A673 (cell line): ENCODE results near the gene THAP4. TPM values are rescaled to one million over a fixed set of nuclear protein-coding genes. Genes with fewer than 3 reads are reported as not detected.

Source experiments
- BruUV-seq: library from RNA; stranded (reverse); fragments of 400-500 nt; replicated peaks from 2 replicates; lab custom pipeline; 2021; lab: Mats Ljungman, UMichigan
- CTCF ChIA-PET: fragments of 300-600 bp; sonication (Branson Sonifier 250); formaldehyde crosslinking; loops from one replicate; lab custom pipeline; 2022; ENCODE audit warnings: antibody characterized with exemption; lab: Charles Lee
- POLR2A ChIA-PET: fragments of 300-600 bp; sonication (Branson Sonifier 250); formaldehyde crosslinking; loops from one replicate; lab custom pipeline; 2022; ENCODE audit warnings: antibody characterized with exemption; ENCODE audit not compliant: low non-redundant PET; lab: Charles Lee
- DNase-seq: peaks from one replicate; pipeline ENCODE4 v3.0.0-alpha.2; 2015; ENCODE audit warnings: low spot score
- H3K27ac ChIP-seq: fragments of 200-600 bp; sonication (generic); 2 replicates; pipeline ENCODE4 v1.5.1; 2016; ENCODE audit warnings: mixed run types, low read depth, mild to moderate bottlenecking, mixed read lengths, antibody characterized with exemption, low read length; ENCODE audit not compliant: poor library complexity, severe bottlenecking
- H3K27me3 ChIP-seq: fragments of 200-600 bp; sonication (generic); replicated peaks from 2 replicates; pipeline ENCODE4 v1.6.1; 2017; ENCODE audit warnings: mixed run types, low read depth, mild to moderate bottlenecking, mixed read lengths, antibody characterized with exemption, low read length; ENCODE audit not compliant: insufficient read depth, poor library complexity
- H3K36me3 ChIP-seq: fragments of 200-600 bp; sonication (generic); 2 replicates; pipeline ENCODE4 v1.6.1; 2016; ENCODE audit warnings: mixed run types, mild to moderate bottlenecking, mixed read lengths, antibody characterized with exemption, low read length; ENCODE audit not compliant: insufficient read depth, poor library complexity, severe bottlenecking
- H3K4me1 ChIP-seq: fragments of 200-600 bp; sonication (generic); 2 replicates; pipeline ENCODE4 v1.6.1; 2017; ENCODE audit warnings: mixed run types, mild to moderate bottlenecking, mixed read lengths, antibody characterized with exemption, low read length; ENCODE audit not compliant: insufficient read depth, poor library complexity, severe bottlenecking
- H3K4me3 ChIP-seq: fragments of 200-600 bp; sonication (generic); 2 replicates; pipeline ENCODE4 v1.5.1; 2016; ENCODE audit warnings: low read depth, mixed run types, mild to moderate bottlenecking, mixed read lengths, low read length; ENCODE audit not compliant: poor library complexity, severe bottlenecking
- H3K9me3 ChIP-seq: fragments of 200-600 bp; sonication (generic); 2 replicates; pipeline ENCODE4 v1.6.1; 2016; ENCODE audit warnings: mixed run types, low read depth, mild to moderate bottlenecking, mixed read lengths, antibody characterized with exemption, low read length; ENCODE audit not compliant: poor library complexity, severe bottlenecking
- EZH2 ChIP-seq: fragments of 200-600 bp; sonication (generic); IDR thresholded peaks from 2 replicates; pipeline ENCODE4 v1.6.1; 2017; ENCODE audit warnings: borderline replicate concordance, low read depth, mild to moderate bottlenecking, mixed read lengths, antibody characterized with exemption, low read length; ENCODE audit not compliant: poor library complexity, severe bottlenecking
- intact Hi-C: fragments of 100-400 bp; cut with micrococcal nuclease; formaldehyde crosslinking; loops from one replicate; pipeline ENCODE4 v1.10.0; 2022; ENCODE audit not compliant: unreplicated experiment
- total RNA-seq: library from RNA; stranded (reverse); gene quantifications from 2 replicates; pipeline ENCODE4 v1.2.3, GENCODE V29; 2021
- TF ChIP-seq, protein P1 (sequence below): fragments of 300-800, 200-600 bp; sonication (generic); conservative IDR thresholded peaks from 2 replicates; pipeline ENCODE4 v1.5.1; 2017; ENCODE audit warnings: low read depth, mild to moderate bottlenecking, antibody characterized with exemption, low read length, moderate library complexity, mixed read lengths

Gene THAP4
- total RNA-seq, 1 experiment from 2014 or later: 82.0 TPM

DNA sequence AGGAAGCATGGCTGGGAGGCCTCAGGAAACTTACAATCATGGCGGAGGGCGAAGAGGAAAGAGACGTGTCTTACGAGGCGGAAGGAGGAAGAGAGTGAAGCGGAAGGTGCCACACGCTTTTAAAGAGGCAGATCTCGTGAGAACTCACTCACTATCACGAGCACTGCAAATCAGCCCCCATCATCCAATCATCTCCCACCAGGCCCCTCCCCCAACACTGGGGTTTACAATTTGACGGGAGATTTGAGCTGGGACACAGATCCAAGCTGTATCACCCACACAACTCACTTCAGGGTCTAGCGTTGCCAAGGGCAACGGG, 83.5 kb downstream of the THAP4 start:
- intact Hi-C loops: no loop called here
- DNase-seq: no peak
- no peaks in the 10 kb centered on the region for H3K27me3 ChIP-seq
- ChIA-PET POLR2A (no interaction called here), CTCF (no interaction called here)
- H3K27ac ChIP-seq: no peak overlapping the region
- no TSS peak for BruUV-seq
- no peak overlapping the region for H3K4me3 ChIP-seq
- H3K36me3 ChIP-seq: no peaks in the 10 kb centered on the region
- no peak for TF ChIP-seq EZH2
- TF ChIP-seq, protein P1, sequence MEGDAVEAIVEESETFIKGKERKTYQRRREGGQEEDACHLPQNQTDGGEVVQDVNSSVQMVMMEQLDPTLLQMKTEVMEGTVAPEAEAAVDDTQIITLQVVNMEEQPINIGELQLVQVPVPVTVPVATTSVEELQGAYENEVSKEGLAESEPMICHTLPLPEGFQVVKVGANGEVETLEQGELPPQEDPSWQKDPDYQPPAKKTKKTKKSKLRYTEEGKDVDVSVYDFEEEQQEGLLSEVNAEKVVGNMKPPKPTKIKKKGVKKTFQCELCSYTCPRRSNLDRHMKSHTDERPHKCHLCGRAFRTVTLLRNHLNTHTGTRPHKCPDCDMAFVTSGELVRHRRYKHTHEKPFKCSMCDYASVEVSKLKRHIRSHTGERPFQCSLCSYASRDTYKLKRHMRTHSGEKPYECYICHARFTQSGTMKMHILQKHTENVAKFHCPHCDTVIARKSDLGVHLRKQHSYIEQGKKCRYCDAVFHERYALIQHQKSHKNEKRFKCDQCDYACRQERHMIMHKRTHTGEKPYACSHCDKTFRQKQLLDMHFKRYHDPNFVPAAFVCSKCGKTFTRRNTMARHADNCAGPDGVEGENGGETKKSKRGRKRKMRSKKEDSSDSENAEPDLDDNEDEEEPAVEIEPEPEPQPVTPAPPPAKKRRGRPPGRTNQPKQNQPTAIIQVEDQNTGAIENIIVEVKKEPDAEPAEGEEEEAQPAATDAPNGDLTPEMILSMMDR: no peak
- H3K9me3 ChIP-seq: peaks cover 8% of the 10 kb centered on the region
- no peaks in the 10 kb centered on the region for H3K4me1 ChIP-seq

DNA sequence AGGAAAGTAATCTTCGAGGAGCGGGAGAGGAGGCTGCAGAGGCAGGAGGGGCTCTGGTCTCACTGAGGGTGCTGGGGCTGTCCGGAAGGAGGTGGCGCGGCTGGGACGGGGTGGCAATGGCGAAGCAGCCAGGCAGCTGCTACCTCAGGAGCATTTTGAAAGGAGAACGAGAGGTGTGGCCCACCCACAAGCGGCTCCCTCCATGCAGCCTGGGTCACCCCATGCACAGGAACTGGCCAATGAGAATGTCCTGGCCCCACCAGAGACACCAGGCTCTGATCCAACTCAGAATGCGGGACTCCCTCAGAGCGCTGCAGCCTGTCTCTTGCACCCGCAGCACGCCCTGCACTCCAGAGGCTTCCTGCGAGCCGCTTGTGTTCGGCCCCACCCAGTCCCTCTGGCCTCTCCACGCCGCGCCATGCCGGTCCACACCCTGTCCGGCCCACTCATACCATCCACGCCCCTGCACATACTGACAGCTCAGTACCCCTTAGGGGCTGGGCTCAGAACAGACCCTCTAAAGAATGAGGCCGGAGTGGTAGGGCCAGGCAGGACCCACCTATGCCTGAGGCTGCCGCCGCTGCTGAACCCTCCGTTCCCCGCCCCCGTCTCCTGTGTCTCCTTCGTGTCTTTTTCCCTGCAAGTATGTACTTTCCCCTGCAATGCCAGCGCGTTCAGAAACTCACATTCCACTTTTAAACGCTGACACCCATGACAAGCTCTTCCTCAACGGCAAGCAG, 84.8 kb downstream of the THAP4 start:
- H3K9me3 ChIP-seq: peaks cover 6% of the 10 kb centered on the region
- H3K36me3 ChIP-seq: no peaks in the 10 kb centered on the region
- H3K4me1 ChIP-seq: no peaks in the 10 kb centered on the region
- ChIA-PET POLR2A (no interaction called here), CTCF (no interaction called here)
- no TSS peak for BruUV-seq
- intact Hi-C loops: no loop called here
- no peak for DNase-seq
- H3K27me3 ChIP-seq: no peaks in the 10 kb centered on the region
- no peak overlapping the region for H3K4me3 ChIP-seq
- no peak overlapping the region for H3K27ac ChIP-seq
- TF ChIP-seq, protein P1: no peak
- TF ChIP-seq EZH2: no peak

- Histone ChIP-seq H3K4me1 (peaks cover 5% of the 10 kb centered on the region), H3K27ac (no peak overlapping the region), H3K4me3 (no peak overlapping the region), H3K27me3 (no peaks in the 10 kb centered on the region), H3K36me3 (no peaks in the 10 kb centered on the region), H3K9me3 (peaks cover under 1% of the 10 kb centered on the region)
- DNase-seq: no peak
- POLR2A ChIA-PET: no interaction called here
- CTCF ChIA-PET: no interaction called here
- TF ChIP-seq, protein P1: no peak
- TF ChIP-seq EZH2: no peak
- BruUV-seq: no TSS peak
- intact Hi-C loops: no loop called here
Measured at GRCh38 chr2:241551599-241551997, 85.4 kb downstream of the THAP4 start.
